Measurements from ENCODE around the gene MACROD2.

The MACROD2 gene

GRCh38 chr20:15940127-15940526, 1944.8 kb downstream of the MACROD2 start:
- Histone ChIP-seq H3K9me3 (ENCODE audit: control insufficient read depth, insufficient read depth, low read depth, low read length) (no peaks in the 10 kb centered on the region), H3K4me3 (ENCODE audit: low read depth, low read length) (no peak overlapping the region), H3K4me1 (ENCODE audit: control insufficient read depth, insufficient read depth, low read length) (no peaks in the 10 kb centered on the region), H3K27ac (ENCODE audit: extremely low read depth, low read depth, low read length) (no peak overlapping the region), H3K36me3 (ENCODE audit: control insufficient read depth in 2 of 2, insufficient read depth in 1 of 2, low read length in 2 of 2) (no peaks in the 10 kb centered on the region)
- ChIA-PET POLR2A (interaction anchor here (0.7 kb wide), 1 partner anchor 295 kb away, joined by 3 read pairs; no protein-coding TSS in a partner anchor), CTCF (interaction anchor here (0.7 kb wide), 1 partner anchor 255 kb away, joined by 3 read pairs; no protein-coding TSS in a partner anchor)
- TF ChIP-seq ZBTB6 (tag by site-specific recombination; IDR thresholded peaks at IDR 0.05) = no peak
- no peak for TF ChIP-seq ZNF704 (tag by site-specific recombination; IDR thresholded peaks at IDR 0.05)
- TF ChIP-seq, protein P1, sequence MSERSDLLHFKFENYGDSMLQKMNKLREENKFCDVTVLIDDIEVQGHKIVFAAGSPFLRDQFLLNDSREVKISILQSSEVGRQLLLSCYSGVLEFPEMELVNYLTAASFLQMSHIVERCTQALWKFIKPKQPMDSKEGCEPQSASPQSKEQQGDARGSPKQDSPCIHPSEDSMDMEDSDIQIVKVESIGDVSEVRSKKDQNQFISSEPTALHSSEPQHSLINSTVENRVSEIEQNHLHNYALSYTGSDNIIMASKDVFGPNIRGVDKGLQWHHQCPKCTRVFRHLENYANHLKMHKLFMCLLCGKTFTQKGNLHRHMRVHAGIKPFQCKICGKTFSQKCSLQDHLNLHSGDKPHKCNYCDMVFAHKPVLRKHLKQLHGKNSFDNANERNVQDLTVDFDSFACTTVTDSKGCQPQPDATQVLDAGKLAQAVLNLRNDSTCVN (tag by site-specific recombination; optimal IDR thresholded peaks at IDR 0.05) = no peak
- TF ChIP-seq, protein P2, sequence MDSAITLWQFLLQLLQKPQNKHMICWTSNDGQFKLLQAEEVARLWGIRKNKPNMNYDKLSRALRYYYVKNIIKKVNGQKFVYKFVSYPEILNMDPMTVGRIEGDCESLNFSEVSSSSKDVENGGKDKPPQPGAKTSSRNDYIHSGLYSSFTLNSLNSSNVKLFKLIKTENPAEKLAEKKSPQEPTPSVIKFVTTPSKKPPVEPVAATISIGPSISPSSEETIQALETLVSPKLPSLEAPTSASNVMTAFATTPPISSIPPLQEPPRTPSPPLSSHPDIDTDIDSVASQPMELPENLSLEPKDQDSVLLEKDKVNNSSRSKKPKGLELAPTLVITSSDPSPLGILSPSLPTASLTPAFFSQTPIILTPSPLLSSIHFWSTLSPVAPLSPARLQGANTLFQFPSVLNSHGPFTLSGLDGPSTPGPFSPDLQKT (IDR thresholded peaks at IDR 0.05; ENCODE audit: borderline replicate concordance, low read depth, low read length) = no peak
- no peak for TF ChIP-seq ZNF629 (tag by site-specific recombination; IDR thresholded peaks at IDR 0.05)
- TF ChIP-seq ZBTB1 (tag by site-specific recombination; IDR thresholded peaks at IDR 0.05) = no peak
- TF ChIP-seq MYNN (tag by site-specific recombination; IDR thresholded peaks at IDR 0.05; ENCODE audit: borderline replicate concordance) = no peak

GRCh38 chr20:15942130-15942529, 1946.8 kb downstream of the MACROD2 start:
- H3K27ac ChIP-seq (ENCODE audit: extremely low read depth, low read depth, low read length) = no peak overlapping the region
- TF ChIP-seq ZNF830 (tag by site-specific recombination; IDR thresholded peaks at IDR 0.05; ENCODE audit: low read depth) = no peak
- TF ChIP-seq, protein P3, sequence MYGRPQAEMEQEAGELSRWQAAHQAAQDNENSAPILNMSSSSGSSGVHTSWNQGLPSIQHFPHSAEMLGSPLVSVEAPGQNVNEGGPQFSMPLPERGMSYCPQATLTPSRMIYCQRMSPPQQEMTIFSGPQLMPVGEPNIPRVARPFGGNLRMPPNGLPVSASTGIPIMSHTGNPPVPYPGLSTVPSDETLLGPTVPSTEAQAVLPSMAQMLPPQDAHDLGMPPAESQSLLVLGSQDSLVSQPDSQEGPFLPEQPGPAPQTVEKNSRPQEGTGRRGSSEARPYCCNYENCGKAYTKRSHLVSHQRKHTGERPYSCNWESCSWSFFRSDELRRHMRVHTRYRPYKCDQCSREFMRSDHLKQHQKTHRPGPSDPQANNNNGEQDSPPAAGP (tag by site-specific recombination; IDR thresholded peaks at IDR 0.05) = no peak
- no peak for TF ChIP-seq KLF7 (tag by site-specific recombination; IDR thresholded peaks at IDR 0.05; ENCODE audit: borderline replicate concordance)
- no peak for TF ChIP-seq ZNF404 (tag by site-specific recombination; IDR thresholded peaks at IDR 0.05)
- no peak for TF ChIP-seq ZNF768 (tag by site-specific recombination; IDR thresholded peaks at IDR 0.05)
- no peak for TF ChIP-seq RBAK (tag by site-specific recombination; IDR thresholded peaks at IDR 0.05)
- no peak for TF ChIP-seq ZNF302 (tag by site-specific recombination; IDR thresholded peaks at IDR 0.05; ENCODE audit: low read depth)
- no peak for TF ChIP-seq ZNF132 (tag by site-specific recombination; IDR thresholded peaks at IDR 0.05; ENCODE audit: borderline replicate concordance)
- TF ChIP-seq ZNF114 (tag by site-specific recombination; IDR thresholded peaks at IDR 0.05) = no peak
- TF ChIP-seq AEBP2 (tag by site-specific recombination; IDR thresholded peaks at IDR 0.05; ENCODE audit: borderline replicate concordance) = no peak
- TF ChIP-seq, protein P4, sequence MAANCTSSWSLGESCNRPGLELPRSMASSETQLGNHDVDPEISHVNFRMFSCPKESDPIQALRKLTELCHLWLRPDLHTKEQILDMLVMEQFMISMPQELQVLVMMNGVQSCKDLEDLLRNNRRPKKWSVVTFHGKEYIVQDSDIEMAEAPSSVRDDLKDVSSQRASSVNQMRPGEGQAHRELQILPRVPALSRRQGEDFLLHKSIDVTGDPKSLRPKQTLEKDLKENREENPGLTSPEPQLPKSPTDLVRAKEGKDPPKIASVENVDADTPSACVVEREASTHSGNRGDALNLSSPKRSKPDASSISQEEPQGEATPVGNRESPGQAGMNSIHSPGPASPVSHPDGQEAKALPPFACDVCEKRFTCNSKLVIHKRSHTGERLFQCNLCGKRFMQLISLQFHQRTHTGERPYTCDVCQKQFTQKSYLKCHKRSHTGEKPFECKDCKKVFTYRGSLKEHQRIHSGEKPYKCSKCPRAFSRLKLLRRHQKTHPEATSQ (tag by site-specific recombination; IDR thresholded peaks at IDR 0.05) = no peak
- TF ChIP-seq ZNF19 (tag by site-specific recombination; IDR thresholded peaks at IDR 0.05; ENCODE audit: low read depth) = no peak
- TF ChIP-seq ZNF214 (tag by site-specific recombination; IDR thresholded peaks at IDR 0.05; ENCODE audit: borderline replicate concordance) = no peak
- H3K4me1 ChIP-seq (ENCODE audit: control insufficient read depth, insufficient read depth, low read length) = no peaks in the 10 kb centered on the region
- POLR2A ChIA-PET = no interaction called here
- H3K9me3 ChIP-seq (ENCODE audit: control insufficient read depth, insufficient read depth, low read depth, low read length) = no peaks in the 10 kb centered on the region
- no peak overlapping the region for H3K4me3 ChIP-seq (ENCODE audit: low read depth, low read length)
- H3K36me3 ChIP-seq (ENCODE audit: control insufficient read depth in 2 of 2, insufficient read depth in 1 of 2, low read length in 2 of 2) = no peaks in the 10 kb centered on the region
- CTCF ChIA-PET = interaction anchor here (1.0 kb wide), 1 partner anchor 11 kb away, joined by 4 read pairs; no protein-coding TSS in a partner anchor
